Endodermal cell (in vitro differentiated cells): ENCODE measurements around the gene CACNA2D2. TPM values are rescaled to one million over a fixed set of nuclear protein-coding genes. Genes with fewer than 3 reads are reported as not detected.

Source experiments
- DNase-seq: peaks from one replicate; pipeline ENCODE4 v3.0.0-alpha.2; 2017
- H3K27ac ChIP-seq: 2 replicates; pipeline ENCODE4 v1.5.1; 2013; ENCODE audit warnings: mild to moderate bottlenecking, low read depth, low read length, moderate library complexity
- H3K27me3 ChIP-seq: 2 replicates; pipeline ENCODE4 v1.6.1; 2013; ENCODE audit warnings: mild to moderate bottlenecking, low read length, moderate library complexity; ENCODE audit not compliant: insufficient read depth, control insufficient read depth, poor library complexity, severe bottlenecking
- H3K36me3 ChIP-seq: 2 replicates; pipeline ENCODE4 v1.7.0; 2013; ENCODE audit warnings: mild to moderate bottlenecking, low read length, moderate library complexity; ENCODE audit not compliant: control insufficient read depth, insufficient read depth
- H3K4me1 ChIP-seq: one replicate; pipeline ENCODE4 v1.7.0; 2013; ENCODE audit warnings: low read length; ENCODE audit not compliant: control insufficient read depth, insufficient read depth
- H3K4me3 ChIP-seq: 2 replicates; pipeline ENCODE4 v1.5.1; 2013; ENCODE audit warnings: mild to moderate bottlenecking, low read length, moderate library complexity
- H3K9ac ChIP-seq: 2 replicates; pipeline ENCODE4 v1.6.1; 2013; ENCODE audit warnings: mild to moderate bottlenecking, low read length, moderate library complexity; ENCODE audit not compliant: poor library complexity, severe bottlenecking; ENCODE audit errors: extremely low read depth
- H3K9me3 ChIP-seq: 2 replicates; pipeline ENCODE4 v1.6.1; 2013; ENCODE audit warnings: mild to moderate bottlenecking, low read length, moderate library complexity; ENCODE audit not compliant: control insufficient read depth
- H3K27ac Mint-ChIP-seq: 2 replicates; pipeline ENCODE4 v1.8.0; 2020; ENCODE audit warnings: mixed read lengths
- H3K27me3 Mint-ChIP-seq: 2 replicates; pipeline ENCODE4 v1.8.0; 2021; ENCODE audit warnings: mild to moderate bottlenecking, mixed read lengths; ENCODE audit not compliant: insufficient read depth
- H3K36me3 Mint-ChIP-seq: 2 replicates; pipeline ENCODE4 v1.8.0; 2020; ENCODE audit warnings: low read depth, mixed read lengths
- H3K4me1 Mint-ChIP-seq: 2 replicates; pipeline ENCODE4 v1.8.0; 2020; ENCODE audit warnings: mixed read lengths
- H3K4me3 Mint-ChIP-seq: 2 replicates; pipeline ENCODE4 v1.8.0; 2020; ENCODE audit warnings: mild to moderate bottlenecking, moderate library complexity, mixed read lengths
- H3K9me3 Mint-ChIP-seq: 2 replicates; pipeline ENCODE4 v1.8.0; 2020; ENCODE audit warnings: mild to moderate bottlenecking, mixed read lengths
- WGBS, 2 experiments: methylation state at CpG; one replicate each; pipeline versions ENCODE4 v1.1.5 to v1.1.7; 2013; ENCODE audit warnings: missing lambda C conversion rate in 2 of 2, mixed read lengths in 1 of 2; ENCODE audit not compliant: insufficient coverage in 1 of 2, insufficient read length in 1 of 2; 5-methylcytosine and 5-hydroxymethylcytosine counted together
- total RNA-seq, 2 donors: library from RNA; stranded (reverse); fragmentation: NEBNext Ultra II Directional in 1 of 2; extraction: Animal tissue kit (Norgen Biotek cat#: 25700) in 1 of 2; gene quantifications; 2 replicates in 1 of 2; 3 replicates in 1 of 2; pipeline ENCODE4 v1.2.1, GENCODE V29; 2021
- TF ChIP-seq, protein P1 (sequence below): fragments of 200-600 bp; sonication (generic); conservative IDR thresholded peaks from 2 replicates; pipeline ENCODE4 v1.5.0; 2021; ENCODE audit warnings: antibody characterized with exemption, mild to moderate bottlenecking

Gene CACNA2D2
- total RNA-seq, 2 donors from 2014 or later: 17.6 to 20.7 TPM

- Mint-ChIP-seq H3K27ac (no peak overlapping the region), H3K9me3 (no peaks in the 10 kb centered on the region), H3K27me3 (no peaks in the 10 kb centered on the region), H3K4me3 (no peak overlapping the region), H3K36me3 (no peaks in the 10 kb centered on the region), H3K4me1 (peaks cover 10% of the 10 kb centered on the region)
- TF ChIP-seq, protein P1, sequence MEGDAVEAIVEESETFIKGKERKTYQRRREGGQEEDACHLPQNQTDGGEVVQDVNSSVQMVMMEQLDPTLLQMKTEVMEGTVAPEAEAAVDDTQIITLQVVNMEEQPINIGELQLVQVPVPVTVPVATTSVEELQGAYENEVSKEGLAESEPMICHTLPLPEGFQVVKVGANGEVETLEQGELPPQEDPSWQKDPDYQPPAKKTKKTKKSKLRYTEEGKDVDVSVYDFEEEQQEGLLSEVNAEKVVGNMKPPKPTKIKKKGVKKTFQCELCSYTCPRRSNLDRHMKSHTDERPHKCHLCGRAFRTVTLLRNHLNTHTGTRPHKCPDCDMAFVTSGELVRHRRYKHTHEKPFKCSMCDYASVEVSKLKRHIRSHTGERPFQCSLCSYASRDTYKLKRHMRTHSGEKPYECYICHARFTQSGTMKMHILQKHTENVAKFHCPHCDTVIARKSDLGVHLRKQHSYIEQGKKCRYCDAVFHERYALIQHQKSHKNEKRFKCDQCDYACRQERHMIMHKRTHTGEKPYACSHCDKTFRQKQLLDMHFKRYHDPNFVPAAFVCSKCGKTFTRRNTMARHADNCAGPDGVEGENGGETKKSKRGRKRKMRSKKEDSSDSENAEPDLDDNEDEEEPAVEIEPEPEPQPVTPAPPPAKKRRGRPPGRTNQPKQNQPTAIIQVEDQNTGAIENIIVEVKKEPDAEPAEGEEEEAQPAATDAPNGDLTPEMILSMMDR: peak; percentile 74
- H3K27ac ChIP-seq: peak overlapping the region; percentile 63
- no peak overlapping the region for H3K9ac ChIP-seq
- WGBS, 2 experiments: 70 to 74% methylated on average over 5 to 7 of the region's 7 CpGs
- H3K9me3 ChIP-seq: no peaks in the 10 kb centered on the region
- no peaks in the 10 kb centered on the region for H3K27me3 ChIP-seq
- no peak overlapping the region for H3K4me3 ChIP-seq
- peaks cover 8% of the 10 kb centered on the region for H3K4me1 ChIP-seq
- no peaks in the 10 kb centered on the region for H3K36me3 ChIP-seq
- peak; percentile 79 for DNase-seq
Observed at GRCh38 chr3:50375258-50375931, 128.0 kb downstream of the CACNA2D2 start.

DNA sequence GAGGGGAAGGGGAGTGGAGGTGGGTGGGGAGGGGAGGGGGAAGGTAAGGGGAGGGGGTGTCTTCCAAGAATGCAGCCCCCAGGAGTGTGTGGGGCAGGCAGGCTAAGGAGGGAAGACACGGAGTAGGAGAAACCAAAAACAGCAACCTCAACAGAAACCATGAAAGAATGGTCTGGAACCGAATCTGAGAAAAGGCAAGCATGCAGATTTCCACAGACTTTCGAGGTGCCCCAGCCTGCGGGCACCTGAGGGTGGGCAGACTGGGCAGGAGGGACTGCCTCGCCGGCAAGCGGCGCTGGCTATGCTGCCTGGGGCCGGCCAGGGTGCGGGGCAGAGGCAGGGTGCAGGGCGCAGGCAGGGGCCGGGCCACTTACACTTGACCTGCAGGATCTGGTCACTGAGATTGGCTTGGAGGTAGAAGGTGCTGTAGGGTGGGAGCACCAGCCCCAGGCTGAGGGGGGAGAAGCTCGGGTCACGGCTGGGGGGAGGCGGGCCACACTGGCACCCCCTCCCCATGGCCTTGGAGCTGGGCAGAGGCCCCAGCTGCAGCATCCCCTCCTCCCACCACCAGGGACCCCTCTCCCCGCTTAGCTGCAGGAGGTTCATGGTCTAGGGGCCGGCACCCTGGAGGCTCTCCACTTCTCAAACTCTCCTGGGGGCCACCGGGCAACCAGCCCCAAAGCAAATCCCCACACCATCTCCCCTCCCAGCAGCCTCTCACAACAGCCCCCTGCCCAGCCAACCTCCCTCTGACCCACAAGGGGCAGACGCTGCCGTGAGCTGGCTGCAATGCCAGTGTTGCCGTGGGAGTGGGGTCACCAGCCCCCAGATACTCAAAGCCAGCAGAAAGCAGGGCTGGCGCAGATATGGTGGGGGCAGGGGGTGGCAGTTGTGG, 128.8 kb downstream of the CACNA2D2 start:
- Mint-ChIP-seq H3K9me3 (no peaks in the 10 kb centered on the region), H3K36me3 (no peaks in the 10 kb centered on the region), H3K27me3 (no peaks in the 10 kb centered on the region), H3K4me3 (no peak overlapping the region), H3K27ac (no peak overlapping the region), H3K4me1 (peaks cover 10% of the 10 kb centered on the region)
- H3K9ac ChIP-seq: no peak overlapping the region
- DNase-seq: no peak
- no peaks in the 10 kb centered on the region for H3K36me3 ChIP-seq
- no peaks in the 10 kb centered on the region for H3K9me3 ChIP-seq
- TF ChIP-seq, protein P1: no peak
- peak overlapping the region; percentile 63 for H3K27ac ChIP-seq
- WGBS, 2 experiments: 73 to 86% methylated on average over 7 to 22 of the region's 22 CpGs
- peaks cover 8% of the 10 kb centered on the region for H3K4me1 ChIP-seq
- H3K4me3 ChIP-seq: no peak overlapping the region
- no peaks in the 10 kb centered on the region for H3K27me3 ChIP-seq

- H3K27ac Mint-ChIP-seq: no peak overlapping the region
- Histone ChIP-seq H3K9ac (no peak overlapping the region), H3K36me3 (no peaks in the 10 kb centered on the region), H3K4me3 (no peak overlapping the region), H3K27me3 (no peaks in the 10 kb centered on the region), H3K4me1 (peaks cover 8% of the 10 kb centered on the region), H3K27ac (peak overlapping the region; percentile 38), H3K9me3 (no peaks in the 10 kb centered on the region)
- peak; percentile 66 for DNase-seq
- peaks cover 10% of the 10 kb centered on the region for H3K4me1 Mint-ChIP-seq
- no peak overlapping the region for H3K4me3 Mint-ChIP-seq
- no peaks in the 10 kb centered on the region for H3K9me3 Mint-ChIP-seq
- 54 to 67% methylated on average over 5 to 12 of the region's 12 CpGs for WGBS, 2 experiments
- H3K27me3 Mint-ChIP-seq: no peaks in the 10 kb centered on the region
- TF ChIP-seq, protein P1: no peak
- no peaks in the 10 kb centered on the region for H3K36me3 Mint-ChIP-seq
Observed at GRCh38 chr3:50373146-50374051, 130.0 kb downstream of the CACNA2D2 start.
